ENCODE measurements around the gene IBA57. TPM values are rescaled to one million over a fixed set of nuclear protein-coding genes. Genes with fewer than 3 reads are reported as not detected.

The IBA57 gene
- total RNA-seq, 4 donors from 2014 or later, result 4.0 to 15.0 (median 11.7) TPM

DNA sequence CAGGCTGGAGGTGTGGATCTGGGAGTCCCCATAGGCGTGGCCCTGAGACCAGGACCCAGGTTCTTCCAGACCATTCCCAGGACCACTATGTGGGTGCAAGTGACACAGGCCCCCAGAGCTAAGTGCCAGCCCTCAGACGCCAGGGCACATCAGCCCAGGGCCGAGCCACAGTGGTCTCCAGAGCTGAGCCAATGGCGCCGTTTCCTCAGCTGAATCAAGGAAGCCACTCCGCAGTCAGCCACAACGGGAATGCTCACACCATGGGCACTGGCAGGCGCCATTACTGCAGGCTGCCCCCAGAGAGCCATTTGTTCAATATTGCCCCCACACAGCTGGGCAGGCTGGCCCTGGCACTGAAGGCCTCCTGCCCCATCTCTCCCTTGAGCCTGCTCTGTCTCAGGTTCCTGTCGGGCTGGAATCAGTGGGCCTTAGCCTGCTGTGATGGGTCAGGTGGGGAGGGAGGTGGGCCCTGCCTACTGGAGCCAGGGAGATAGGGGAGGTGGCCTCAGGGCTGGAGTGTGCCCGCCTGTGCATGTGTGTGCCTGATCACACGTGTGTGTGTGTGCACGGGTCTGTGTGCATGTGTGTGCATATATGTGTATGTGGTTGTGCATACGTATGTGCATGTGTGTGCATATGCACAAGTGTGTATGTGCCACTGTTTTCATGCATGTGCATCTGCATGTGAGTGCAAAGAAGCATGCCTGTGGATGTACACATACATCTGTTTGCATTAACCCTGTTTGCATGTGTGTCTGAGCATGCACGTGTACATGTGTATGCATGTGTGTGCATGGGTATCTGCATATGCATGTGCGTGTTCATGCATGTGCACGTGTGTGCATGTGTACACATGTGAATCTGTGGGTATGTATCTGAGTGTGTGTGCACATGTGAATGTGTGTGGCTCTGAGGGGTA lies 9.7 kb upstream of the IBA57 start:
- no peaks in the 10 kb centered on the region for H3K36me3 ChIP-seq
- TF ChIP-seq POLR2A (IDR thresholded peaks at IDR 0.05), result no peak
- TF ChIP-seq, protein P1, sequence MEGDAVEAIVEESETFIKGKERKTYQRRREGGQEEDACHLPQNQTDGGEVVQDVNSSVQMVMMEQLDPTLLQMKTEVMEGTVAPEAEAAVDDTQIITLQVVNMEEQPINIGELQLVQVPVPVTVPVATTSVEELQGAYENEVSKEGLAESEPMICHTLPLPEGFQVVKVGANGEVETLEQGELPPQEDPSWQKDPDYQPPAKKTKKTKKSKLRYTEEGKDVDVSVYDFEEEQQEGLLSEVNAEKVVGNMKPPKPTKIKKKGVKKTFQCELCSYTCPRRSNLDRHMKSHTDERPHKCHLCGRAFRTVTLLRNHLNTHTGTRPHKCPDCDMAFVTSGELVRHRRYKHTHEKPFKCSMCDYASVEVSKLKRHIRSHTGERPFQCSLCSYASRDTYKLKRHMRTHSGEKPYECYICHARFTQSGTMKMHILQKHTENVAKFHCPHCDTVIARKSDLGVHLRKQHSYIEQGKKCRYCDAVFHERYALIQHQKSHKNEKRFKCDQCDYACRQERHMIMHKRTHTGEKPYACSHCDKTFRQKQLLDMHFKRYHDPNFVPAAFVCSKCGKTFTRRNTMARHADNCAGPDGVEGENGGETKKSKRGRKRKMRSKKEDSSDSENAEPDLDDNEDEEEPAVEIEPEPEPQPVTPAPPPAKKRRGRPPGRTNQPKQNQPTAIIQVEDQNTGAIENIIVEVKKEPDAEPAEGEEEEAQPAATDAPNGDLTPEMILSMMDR (IDR thresholded peaks at IDR 0.05), result no peak

DNA sequence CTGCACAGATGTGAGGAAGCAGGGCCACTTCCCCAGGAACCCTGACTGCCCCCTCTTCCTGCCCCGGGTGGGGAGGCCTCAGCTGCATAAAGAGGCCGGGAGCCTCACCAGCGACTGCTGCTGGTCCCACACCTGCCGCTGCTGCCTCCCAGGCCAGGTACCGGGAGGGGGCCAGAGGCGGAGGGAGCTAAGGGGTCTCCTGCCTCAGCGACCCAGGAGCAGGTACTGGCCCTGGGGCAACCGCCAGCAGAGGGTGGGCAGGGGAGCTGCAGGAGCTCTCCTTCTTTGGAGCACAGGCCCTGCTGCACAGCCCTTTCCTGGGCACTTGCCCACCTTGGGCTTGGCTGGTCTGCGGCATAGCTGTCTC lies 9.1 kb upstream of the IBA57 start:
- 60 to 100% methylated on average over 1 to 2 of the region's 9 CpGs for WGBS, 2 donors
- peaks cover 0 to 6% of the 10 kb centered on the region in 2 donors for H3K4me1 ChIP-seq
- no peak overlapping the region for H3K4me3 ChIP-seq (replicated peaks in 1 of 3)
- TF ChIP-seq, protein P1 (IDR thresholded peaks at IDR 0.05), result no peak
- no peak for TF ChIP-seq POLR2A (IDR thresholded peaks at IDR 0.05)
- H3K9me3 ChIP-seq, result no peaks in the 10 kb centered on the region
- no peaks in the 10 kb centered on the region for H3K36me3 ChIP-seq
- no peaks in the 10 kb centered on the region for H3K27me3 ChIP-seq
- DNase-seq, result no peak
- H3K27ac ChIP-seq, result no peak overlapping the region
- intact Hi-C loops (cut with DNase I), result no loop called here

More for the DNA sequence above, 9.7 kb upstream of the IBA57 start:
- DNase-seq, result no peak
- peaks cover 0 to 13% of the 10 kb centered on the region in 2 donors for H3K4me1 ChIP-seq
- no peaks in the 10 kb centered on the region for H3K27me3 ChIP-seq
- no peak overlapping the region for H3K27ac ChIP-seq
- no peaks in the 10 kb centered on the region for H3K9me3 ChIP-seq
- 79 to 83% methylated on average over 7 to 16 of the region's 16 CpGs for WGBS, 2 donors
- intact Hi-C loops (cut with DNase I), result no loop called here
- H3K4me3 ChIP-seq (replicated peaks in 1 of 3), result no peak overlapping the region

DNA sequence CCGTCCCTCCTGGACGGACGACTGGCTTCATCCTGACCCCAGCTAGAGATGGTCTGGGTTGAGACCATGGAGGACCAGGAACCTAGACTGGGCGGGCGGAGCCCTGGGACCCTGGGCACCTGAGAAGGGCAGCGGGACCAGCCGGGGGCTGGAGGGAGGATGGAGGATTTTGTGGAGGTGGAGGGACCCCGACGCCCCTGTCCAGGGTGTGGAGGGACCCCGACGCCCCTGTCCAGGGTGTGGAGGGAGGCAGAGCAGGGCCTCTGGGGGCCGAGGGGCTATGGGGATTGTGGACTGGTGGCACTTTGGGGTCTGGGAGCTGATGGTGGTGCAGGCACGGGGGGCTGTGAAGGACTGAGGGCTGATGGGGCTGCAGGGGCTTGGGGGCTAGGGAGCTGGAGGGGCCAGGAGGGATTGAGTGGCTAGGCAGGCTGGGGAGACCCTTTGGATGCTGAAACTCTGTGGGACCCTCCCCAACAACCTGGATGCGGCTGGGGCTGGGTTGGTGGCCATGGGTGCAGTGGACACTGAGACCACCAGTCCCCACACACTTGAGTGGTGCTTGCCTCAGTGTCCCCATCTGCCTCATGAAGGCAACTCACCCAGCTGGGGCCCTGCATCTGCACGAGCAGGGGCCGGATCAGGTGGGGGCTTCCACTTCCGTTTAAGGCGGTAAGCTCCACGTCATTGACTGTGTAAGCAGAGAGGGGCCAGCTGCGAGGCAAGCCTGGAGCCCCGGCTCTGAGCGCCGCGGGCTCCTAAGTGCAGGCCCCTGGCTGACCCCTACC lies 8.5 kb upstream of the IBA57 start:
- TF ChIP-seq POLR2A (IDR thresholded peaks at IDR 0.05), result no peak
- TF ChIP-seq, protein P1 (IDR thresholded peaks at IDR 0.05), result no peak
- WGBS, 2 donors, result 75 to 87% methylated on average over 11 to 20 of the region's 24 CpGs
- intact Hi-C loops (cut with DNase I), result no loop called here
- no peaks in the 10 kb centered on the region for H3K36me3 ChIP-seq
- H3K4me3 ChIP-seq (replicated peaks in 1 of 3), result no peak overlapping the region
- H3K27me3 ChIP-seq, result no peaks in the 10 kb centered on the region
- DNase-seq, result no peak
- no peaks in the 10 kb centered on the region for H3K9me3 ChIP-seq
- peaks cover 0 to 9% of the 10 kb centered on the region in 2 donors for H3K4me1 ChIP-seq
- no peak overlapping the region for H3K27ac ChIP-seq

DNA sequence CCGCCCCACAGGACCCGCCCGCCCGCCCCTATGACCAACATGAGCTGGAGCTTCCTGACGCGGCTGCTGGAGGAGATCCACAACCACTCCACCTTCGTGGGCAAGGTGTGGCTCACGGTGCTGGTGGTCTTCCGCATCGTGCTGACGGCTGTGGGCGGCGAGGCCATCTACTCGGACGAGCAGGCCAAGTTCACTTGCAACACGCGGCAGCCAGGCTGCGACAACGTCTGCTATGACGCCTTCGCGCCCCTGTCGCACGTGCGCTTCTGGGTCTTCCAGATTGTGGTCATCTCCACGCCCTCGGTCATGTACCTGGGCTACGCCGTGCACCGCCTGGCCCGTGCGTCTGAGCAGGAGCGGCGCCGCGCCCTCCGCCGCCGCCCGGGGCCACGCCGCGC lies 7.9 kb upstream of the IBA57 start:
- no peaks in the 10 kb centered on the region for H3K36me3 ChIP-seq
- TF ChIP-seq, protein P1 (IDR thresholded peaks at IDR 0.05), result no peak
- no peak for TF ChIP-seq POLR2A (IDR thresholded peaks at IDR 0.05)
- H3K9me3 ChIP-seq, result no peaks in the 10 kb centered on the region
- H3K27ac ChIP-seq, result no peak overlapping the region
- DNase-seq, result no peak
- 45 to 60% methylated on average over 15 to 38 of the region's 43 CpGs for WGBS, 2 donors
- intact Hi-C loops (cut with DNase I), result no loop called here
- no peaks in the 10 kb centered on the region for H3K27me3 ChIP-seq
- H3K4me1 ChIP-seq, result peaks cover 0 to 13% of the 10 kb centered on the region in 2 donors
- no peak overlapping the region for H3K4me3 ChIP-seq (replicated peaks in 1 of 3)
